Measurements from ENCODE around the gene AKAP5. TPM values are rescaled to one million over a fixed set of nuclear protein-coding genes. Genes with fewer than 3 reads are reported as not detected.

The AKAP5 gene
- polyA plus RNA-seq, 3 donors: not detected

- no peak for TF ChIP-seq CTCF (IDR thresholded peaks at IDR 0.05)
- Histone ChIP-seq H3K4me2 (replicated peaks; ENCODE audit: extremely low read depth, low read length, poor library complexity, severe bottlenecking) (no peak overlapping the region), H3K27me3 (ENCODE audit: control insufficient read depth in 2 of 2, insufficient read depth in 2 of 2, low read length in 2 of 2) (no peaks in the 10 kb centered on the region), H3K9ac (ENCODE audit: insufficient read depth, low read length, poor library complexity, severe bottlenecking) (no peak overlapping the region), H3K27ac (ENCODE audit: low read depth in 1 of 2, low read length in 2 of 2) (no peak overlapping the region), H3K36me3 (replicated peaks in 1 of 2; ENCODE audit: control insufficient read depth in 1 of 2, insufficient read depth in 2 of 2, low read length in 2 of 2) (no peaks in the 10 kb centered on the region), H3K4me3 (replicated peaks in 1 of 3; ENCODE audit: low read depth in 2 of 3, low read length in 3 of 3) (no peak overlapping the region), H2AFZ (ENCODE audit: insufficient read depth, low read depth, low read length, poor library complexity, severe bottlenecking) (no peak overlapping the region), H3K9me3 (replicated peaks in 1 of 2; ENCODE audit: control insufficient read depth in 1 of 2, insufficient read depth in 1 of 2, low read length in 2 of 2) (no peaks in the 10 kb centered on the region), H4K20me1 (ENCODE audit: insufficient read depth, low read length) (no peaks in the 10 kb centered on the region), H3K79me2 (ENCODE audit: insufficient read depth, low read length) (no peaks in the 10 kb centered on the region), H3K4me1 (ENCODE audit: control insufficient read depth in 1 of 2, insufficient read depth in 2 of 2, low read length in 2 of 2) (no peaks in the 10 kb centered on the region)
- H3K27ac Mint-ChIP-seq: no peak overlapping the region
- H3K4me1 Mint-ChIP-seq: no peaks in the 10 kb centered on the region
- no peak for DNase-seq
- no peaks in the 10 kb centered on the region for H3K9me3 Mint-ChIP-seq
- 100% methylated on average over 1 of the region's 2 CpGs for WGBS (ENCODE audit: insufficient coverage)
- no peaks in the 10 kb centered on the region for H3K27me3 Mint-ChIP-seq (ENCODE audit: low read depth in 3 of 3)
- intact Hi-C loops (cut with micrococcal nuclease): no loop called here
- no peak overlapping the region for H3K4me3 Mint-ChIP-seq
- H3K36me3 Mint-ChIP-seq: peaks cover 0 to 4% of the 10 kb centered on the region in 2 donors
Measured at GRCh38 chr14:64474041-64474440, 8.7 kb downstream of the AKAP5 start.

DNA sequence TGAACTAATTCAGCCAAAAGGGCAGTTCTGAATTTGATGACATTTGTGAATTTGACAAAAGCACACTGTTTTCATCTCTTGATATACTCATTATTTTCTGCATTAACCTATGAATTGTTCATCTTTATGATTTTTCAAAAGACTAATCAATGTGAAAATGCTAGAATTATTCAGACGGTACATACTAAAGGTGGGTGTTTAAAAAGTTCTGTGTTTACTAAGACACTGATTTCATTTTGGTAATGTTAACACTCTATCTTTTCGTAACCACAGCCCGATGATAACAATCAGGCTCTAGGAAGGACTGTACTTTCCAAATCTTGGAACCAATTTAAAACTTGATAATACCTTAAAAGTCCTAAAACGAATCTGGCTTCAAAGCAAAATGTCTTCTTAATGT is 9.4 kb downstream of the AKAP5 start:
- no peak for TF ChIP-seq CTCF (IDR thresholded peaks at IDR 0.05)
- Histone ChIP-seq H2AFZ (ENCODE audit: insufficient read depth, low read depth, low read length, poor library complexity, severe bottlenecking) (no peak overlapping the region), H3K36me3 (replicated peaks in 1 of 2; ENCODE audit: control insufficient read depth in 1 of 2, insufficient read depth in 2 of 2, low read length in 2 of 2) (no peaks in the 10 kb centered on the region), H3K9me3 (replicated peaks in 1 of 2; ENCODE audit: control insufficient read depth in 1 of 2, insufficient read depth in 1 of 2, low read length in 2 of 2) (no peaks in the 10 kb centered on the region), H3K4me1 (ENCODE audit: control insufficient read depth in 1 of 2, insufficient read depth in 2 of 2, low read length in 2 of 2) (no peaks in the 10 kb centered on the region), H3K4me3 (replicated peaks in 1 of 3; ENCODE audit: low read depth in 2 of 3, low read length in 3 of 3) (no peak overlapping the region), H3K27ac (ENCODE audit: low read depth in 1 of 2, low read length in 2 of 2) (no peak overlapping the region), H3K9ac (ENCODE audit: insufficient read depth, low read length, poor library complexity, severe bottlenecking) (no peak overlapping the region), H3K79me2 (ENCODE audit: insufficient read depth, low read length) (no peaks in the 10 kb centered on the region), H4K20me1 (ENCODE audit: insufficient read depth, low read length) (no peaks in the 10 kb centered on the region), H3K4me2 (replicated peaks; ENCODE audit: extremely low read depth, low read length, poor library complexity, severe bottlenecking) (no peak overlapping the region), H3K27me3 (ENCODE audit: control insufficient read depth in 2 of 2, insufficient read depth in 2 of 2, low read length in 2 of 2) (no peaks in the 10 kb centered on the region)
- no peak overlapping the region for H3K4me3 Mint-ChIP-seq
- no peak for DNase-seq
- no peaks in the 10 kb centered on the region for H3K4me1 Mint-ChIP-seq
- H3K27me3 Mint-ChIP-seq (ENCODE audit: low read depth in 3 of 3): no peaks in the 10 kb centered on the region
- intact Hi-C loops (cut with micrococcal nuclease): no loop called here
- H3K36me3 Mint-ChIP-seq: peaks cover 0 to 5% of the 10 kb centered on the region in 2 donors
- no peak overlapping the region for H3K27ac Mint-ChIP-seq
- no CpG with 5 or more reads among the region's 4 CpGs for WGBS (ENCODE audit: insufficient coverage)
- no peaks in the 10 kb centered on the region for H3K9me3 Mint-ChIP-seq
